Choroid plexus epithelial cell (primary cell): Measurements from ENCODE around the gene ALK.

ENCODE experiments used
- DNase-seq: peaks from one replicate; pipeline ENCODE4 v3.0.0-alpha.2; 2010; ENCODE audit warnings: low read depth
- H3K4me3 ChIP-seq: 2 replicates; pipeline ENCODE4 v1.5.1; 2011; ENCODE audit warnings: low read depth, mild to moderate bottlenecking, control low read depth, low read length, moderate library complexity
- CTCF ChIP-seq: conservative IDR thresholded peaks from 2 replicates; pipeline ENCODE4 v1.5.1; 2011; ENCODE audit warnings: low read depth, mild to moderate bottlenecking, control low read depth, inconsistent platforms, low read length, moderate library complexity

Gene ALK

DNA sequence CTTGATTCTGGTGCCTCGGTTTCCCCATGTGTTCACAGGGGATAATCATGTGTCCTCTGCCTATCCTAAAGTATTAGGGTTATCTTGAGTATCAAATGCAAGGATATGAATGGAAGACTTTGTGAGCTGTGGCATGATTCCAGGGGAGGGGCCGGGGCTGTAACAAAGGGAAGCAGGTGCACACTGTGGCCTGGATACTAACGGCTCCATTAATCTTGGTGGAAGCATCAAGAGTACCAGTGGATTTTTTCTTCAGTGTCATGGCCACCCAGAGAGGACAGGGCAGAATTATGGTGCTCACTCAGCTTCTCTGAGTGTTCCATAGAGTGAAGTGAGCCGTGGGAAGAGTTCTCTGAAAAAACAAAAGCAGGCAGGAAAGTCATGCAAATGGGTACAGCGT is 320.1 kb downstream of the ALK start:
- DNase-seq: no peak
- TF ChIP-seq CTCF: no peak
- H3K4me3 ChIP-seq: no peak overlapping the region

GRCh38 chr2:29599946-29600345 is 321.4 kb downstream of the ALK start:
- no peak overlapping the region for H3K4me3 ChIP-seq
- no peak for DNase-seq
- TF ChIP-seq CTCF: no peak

DNA sequence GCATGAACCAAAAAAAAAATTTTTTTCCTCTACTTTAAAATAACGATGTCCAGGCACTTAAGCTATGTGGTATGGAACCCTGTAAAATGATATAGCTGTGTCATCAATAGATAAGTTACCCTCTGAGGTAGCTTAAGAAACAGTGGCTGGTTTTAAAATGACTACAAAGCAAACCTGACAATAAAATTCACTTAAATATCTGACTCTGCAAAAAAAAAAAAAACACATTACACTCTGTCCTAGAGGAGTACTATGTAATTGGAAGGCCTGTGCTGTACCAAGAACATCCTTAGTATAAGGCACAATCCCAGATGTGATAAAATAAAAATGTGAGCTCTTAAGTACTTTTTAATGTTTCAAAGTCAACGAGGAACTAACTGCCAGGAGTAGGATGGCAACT is 322.4 kb downstream of the ALK start:
- no peak for TF ChIP-seq CTCF
- DNase-seq: no peak
- no peak overlapping the region for H3K4me3 ChIP-seq

DNA sequence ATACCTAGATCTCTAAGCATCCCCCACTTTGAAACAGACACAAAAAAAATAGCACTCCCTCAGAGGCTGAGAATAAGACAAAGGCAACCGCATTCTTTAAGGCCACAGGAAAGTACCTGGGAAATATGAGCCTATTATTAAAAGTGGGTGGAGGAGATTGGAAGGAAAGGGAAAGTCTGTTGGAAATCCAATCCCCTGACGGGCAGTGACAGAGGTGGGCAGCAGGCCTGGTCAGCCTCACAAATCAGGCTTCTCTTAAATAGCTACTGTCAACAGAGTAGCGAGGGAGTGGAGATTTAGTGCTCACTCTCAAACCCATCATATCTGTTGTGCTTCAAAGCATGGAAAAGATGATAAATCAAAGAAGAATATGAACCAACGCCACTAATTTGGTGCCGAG is 324.4 kb downstream of the ALK start:
- H3K4me3 ChIP-seq: no peak overlapping the region
- no peak for DNase-seq
- TF ChIP-seq CTCF: no peak

GRCh38 chr2:29596584-29596983 is 324.8 kb downstream of the ALK start:
- H3K4me3 ChIP-seq: no peak overlapping the region
- TF ChIP-seq CTCF: no peak
- DNase-seq: no peak

DNA sequence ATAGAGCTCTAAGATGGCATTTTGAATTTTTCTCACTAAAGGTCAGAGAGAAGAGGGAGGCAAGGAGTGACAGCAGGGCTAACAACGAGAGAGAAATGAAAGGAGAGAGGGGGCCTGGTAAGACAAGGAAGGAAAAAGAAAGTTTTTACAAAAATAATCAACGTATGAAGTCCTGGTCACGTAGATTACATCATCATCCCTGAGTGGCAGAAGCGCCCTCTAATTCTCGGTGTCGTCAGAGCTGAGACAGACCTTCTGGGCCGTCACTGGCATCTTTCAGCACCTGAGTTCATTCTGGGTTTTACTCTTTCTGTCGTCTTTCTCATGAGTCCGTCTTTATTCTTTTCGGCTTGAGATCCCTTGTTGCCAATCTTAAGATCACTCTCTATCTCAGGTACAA is 329.8 kb downstream of the ALK start:
- H3K4me3 ChIP-seq: no peak overlapping the region
- TF ChIP-seq CTCF: no peak
- no peak for DNase-seq

GRCh38 chr2:29590211-29590610 is 331.2 kb downstream of the ALK start:
- no peak for TF ChIP-seq CTCF
- DNase-seq: no peak

More at GRCh38 chr2:29590211-29590610, 331.2 kb downstream of the ALK start:
- no peak overlapping the region for H3K4me3 ChIP-seq
